K562 (cell line): ENCODE data around the gene CEBPZ. TPM values are rescaled to one million over a fixed set of nuclear protein-coding genes. Genes with fewer than 3 reads are reported as not detected.

Experiments used
- ATAC-seq: fragments of 200-7000 bp; cut with Tn5 transposase; 3 replicates; pipeline ENCODE4 v1.9.1; 2020; ENCODE audit warnings: moderate library complexity
- BruUV-seq: library from RNA; stranded (reverse); fragments of 400-500 nt; replicated peaks from 2 replicates; lab custom pipeline; 2021; lab: Mats Ljungman, UMichigan
- CTCF ChIA-PET: fragments of 300-600 bp; formaldehyde crosslinking; extraction: SDS; loops from one replicate; lab custom pipeline; 2021; ENCODE audit warnings: low intra/inter-chr PET ratio; lab: Yijun Ruan, JAX
- POLR2A ChIA-PET: fragments of 300-600, 350-650 bp; sonication (Branson Sonifier 250); formaldehyde crosslinking; extraction: SDS; loops from one replicate; lab custom pipeline; 2021; ENCODE audit warnings: antibody characterized with exemption, inconsistent platforms; lab: Yijun Ruan, JAX
- DNase-seq, 4 experiments: peaks; one replicate each; pipeline versions ENCODE4 v3.0.0 to v3.0.0-alpha.2; 2011 to 2018; ENCODE audit warnings: low spot score in 3 of 4, mixed read lengths in 3 of 4; ENCODE audit errors: extremely low read depth in 1 of 4
- FAIRE-seq: peaks from 2 replicates; lab custom pipeline; 2011; peaks lifted over from hg19 to GRCh38; lab: Jason Lieb, UNC
- H2AFZ ChIP-seq: 2 replicates; pipeline ENCODE4 v1.6.0; 2011; ENCODE audit warnings: low read depth, low read length, control low read depth, inconsistent platforms
- H3K27ac ChIP-seq: fragments of 200-600 bp; 3 replicates; pipeline ENCODE4 v1.8.0; 2011; ENCODE audit warnings: low read depth, mild to moderate bottlenecking, control low read depth, inconsistent platforms, low read length, moderate library complexity, mixed read lengths; ENCODE audit errors: extremely low read depth
- H3K27me3 ChIP-seq, 2 experiments: fragments of 300-600 bp in 1 of 2; 2 replicates in 1 of 2; 3 replicates in 1 of 2; pipeline versions ENCODE4 v1.6.0 to v1.8.0; 2011; ENCODE audit warnings: inconsistent platforms in 2 of 2, low read length in 2 of 2, mild to moderate bottlenecking in 1 of 2, mixed read lengths in 1 of 2, moderate library complexity in 1 of 2; ENCODE audit not compliant: control insufficient read depth in 2 of 2, insufficient read depth in 2 of 2
- H3K36me3 ChIP-seq: fragments of 300-600 bp; 3 replicates; pipeline ENCODE4 v1.8.0; 2011; ENCODE audit warnings: mild to moderate bottlenecking, low read length, inconsistent platforms; ENCODE audit not compliant: control insufficient read depth, insufficient read depth
- H3K4me1 ChIP-seq, 2 experiments: fragments of 200-600 bp in 1 of 2; replicated peaks in 1 of 2; 2 replicates in 1 of 2; 3 replicates in 1 of 2; pipeline versions ENCODE4 v1.5.1 to v1.8.0; 2011; ENCODE audit warnings: inconsistent platforms in 2 of 2, low read length in 2 of 2, mild to moderate bottlenecking in 1 of 2, mixed read lengths in 1 of 2, moderate library complexity in 1 of 2; ENCODE audit not compliant: control insufficient read depth in 2 of 2, insufficient read depth in 2 of 2
- H3K4me2 ChIP-seq: 2 replicates; pipeline ENCODE4 v1.6.1; 2011; ENCODE audit warnings: low read length, control low read depth, inconsistent platforms, mixed read lengths; ENCODE audit not compliant: insufficient read depth
- H3K4me3 ChIP-seq: fragments of 200-600 bp; sonication (generic), shearing (Covaris generic); 2 replicates; pipeline ENCODE4 v1.5.1; 2016; ENCODE audit warnings: control low read depth, inconsistent platforms
- H3K79me2 ChIP-seq: fragments of 200-600 bp; 3 replicates; pipeline ENCODE4 v1.8.0; 2011; ENCODE audit warnings: low read length, inconsistent platforms; ENCODE audit not compliant: control insufficient read depth, insufficient read depth
- H3K9ac ChIP-seq, 2 experiments: 2 replicates each; pipeline versions ENCODE4 v1.6.0 to v1.6.1; 2011; ENCODE audit warnings: low read depth in 2 of 2, low read length in 2 of 2, control low read depth in 1 of 2, inconsistent platforms in 1 of 2, mild to moderate bottlenecking in 1 of 2, mixed read lengths in 1 of 2; ENCODE audit not compliant: insufficient read depth in 1 of 2
- H3K9me1 ChIP-seq: one replicate; pipeline ENCODE4 v1.6.0; 2011; ENCODE audit warnings: inconsistent platforms, mild to moderate bottlenecking, low read length, moderate library complexity; ENCODE audit not compliant: control insufficient read depth, insufficient read depth
- H3K9me3 ChIP-seq: replicated peaks from 2 replicates; pipeline ENCODE4 v1.5.1; 2011; ENCODE audit warnings: low read depth, low read length, inconsistent platforms; ENCODE audit not compliant: control insufficient read depth, insufficient read depth
- H4K20me1 ChIP-seq: replicated peaks from 2 replicates; pipeline ENCODE4 v1.6.1; 2011; ENCODE audit warnings: low read length, inconsistent platforms, mixed read lengths; ENCODE audit not compliant: control insufficient read depth, insufficient read depth
- DEAF1 ChIP-seq: fragments of 450-650 bp; formaldehyde crosslinking; IDR thresholded peaks from 2 replicates; pipeline ENCODE4 v1.4.0; 2020; ENCODE audit warnings: mild to moderate bottlenecking, moderate library complexity
- ERF ChIP-seq: fragments of 450-650 bp; formaldehyde crosslinking; IDR thresholded peaks from 2 replicates; pipeline ENCODE4 v1.4.0; 2020; ENCODE audit warnings: mild to moderate bottlenecking, mixed read lengths
- ETV1 ChIP-seq: fragments of 450-650 bp; conservative IDR thresholded peaks from 2 replicates; pipeline ENCODE4 v1.6.1; 2016; ENCODE audit warnings: missing genetic modification characterization, control low read depth, low read depth, missing compliant biosample characterization
- HEY1 ChIP-seq: fragments of 250-450 bp; sonication (Bioruptor Pico); IDR thresholded peaks from 2 replicates; pipeline ENCODE4 v1.5.0; 2020; ENCODE audit warnings: mild to moderate bottlenecking, moderate library complexity, borderline replicate concordance
- MAFF ChIP-seq: IDR thresholded peaks from 2 replicates; pipeline ENCODE4 v1.6.1; 2012; ENCODE audit warnings: low read length, improper control_type of control experiment
- MAX ChIP-seq: sonication (generic); formaldehyde crosslinking; IDR thresholded peaks from 2 replicates; pipeline ENCODE4 v1.9.0; 2022; ENCODE audit warnings: mild to moderate bottlenecking, missing genetic modification reagents
- NCOR1 ChIP-seq: fragments of 450-650 bp; IDR thresholded peaks from 2 replicates; pipeline ENCODE4 v1.6.1; 2016; ENCODE audit warnings: mild to moderate bottlenecking, moderate library complexity
- NKRF ChIP-seq: fragments of 450-650 bp; IDR thresholded peaks from 2 replicates; pipeline ENCODE4 v1.6.1; 2016; ENCODE audit warnings: borderline replicate concordance
- NONO ChIP-seq, 2 experiments: fragments of 200-400 bp in 1 of 2; fragments of 450-650 bp in 1 of 2; formaldehyde crosslinking in 1 of 2; IDR thresholded peaks; 2 replicates each; pipeline ENCODE4 v1.6.1; 2017; ENCODE audit warnings: low read depth in 2 of 2, mild to moderate bottlenecking in 2 of 2, moderate library complexity in 2 of 2, low read length in 1 of 2
- RBM15 ChIP-seq: fragments of 200-400 bp; formaldehyde crosslinking; IDR thresholded peaks from 2 replicates; pipeline ENCODE4 v1.6.1; 2018; ENCODE audit warnings: mild to moderate bottlenecking, low read length, moderate library complexity; ENCODE audit not compliant: insufficient read depth
- SAFB ChIP-seq: fragments of 200-400 bp; formaldehyde crosslinking; IDR thresholded peaks from 2 replicates; pipeline ENCODE4 v1.6.1; 2017; ENCODE audit warnings: low read depth, low read length, borderline replicate concordance
- SIRT6 ChIP-seq: IDR thresholded peaks from one replicate; pipeline ENCODE4 v1.6.1; 2012; ENCODE audit warnings: low read depth, mild to moderate bottlenecking, control low read depth, inconsistent platforms, low read length, moderate library complexity
- SUPT5H ChIP-seq: fragments of 450-650 bp; IDR thresholded peaks from 2 replicates; pipeline ENCODE4 v1.6.1; 2016
- TCF7L2 ChIP-seq: fragments of 150-350 bp; IDR thresholded peaks from 2 replicates; pipeline ENCODE4 v1.6.1; 2016; ENCODE audit warnings: low read depth, mild to moderate bottlenecking, low read length, moderate library complexity
- THRAP3 ChIP-seq: fragments of 450-650 bp; IDR thresholded peaks from 2 replicates; pipeline ENCODE4 v1.6.1; 2016; ENCODE audit warnings: mild to moderate bottlenecking, inconsistent platforms, borderline replicate concordance
- ZBTB7A ChIP-seq: IDR thresholded peaks from 2 replicates; pipeline ENCODE4 v1.6.1; 2011; ENCODE audit warnings: low read depth, mild to moderate bottlenecking, low read length, moderate library complexity, borderline replicate concordance; ENCODE audit not compliant: control insufficient read depth
- ZFPM2 ChIP-seq: fragments of 250-450 bp; sonication (Bioruptor Pico); IDR thresholded peaks from 2 replicates; pipeline ENCODE4 v1.5.1; 2022; ENCODE audit warnings: mild to moderate bottlenecking
- ZNF347 ChIP-seq: fragments of 450-650 bp; formaldehyde crosslinking; IDR thresholded peaks from 2 replicates; pipeline ENCODE4 v1.4.0; 2020; ENCODE audit warnings: low read depth, mild to moderate bottlenecking, moderate library complexity
- ZNF431 ChIP-seq: sonication (generic); formaldehyde crosslinking; IDR thresholded peaks from 2 replicates; pipeline ENCODE4 v1.8.0; 2022; ENCODE audit warnings: mild to moderate bottlenecking, missing genetic modification reagents
- ZNF778 ChIP-seq: fragments of 450-650 bp; formaldehyde crosslinking; IDR thresholded peaks from 2 replicates; pipeline ENCODE4 v1.4.0; 2020; ENCODE audit warnings: mild to moderate bottlenecking, moderate library complexity
- in situ Hi-C: fragments of 300-500 bp; cut with MboI; formaldehyde crosslinking; loops from 4 replicates; pipeline ENCODE4 v1.15.0; 2018; ENCODE audit warnings: inconsistent platforms, mixed read lengths
- intact Hi-C: fragments of 100-400 bp; cut with micrococcal nuclease; formaldehyde crosslinking; loops from 2 replicates; pipeline ENCODE4 v1.14.2; 2022
- polyA plus RNA-seq, 8 experiments: library from polyadenylated mRNA; depleted of rRNA in 4 of 8; stranded (reverse) in 5 of 8; unstranded in 3 of 8; fragments of >200 nt; fragmentation: Nextera tagmentation in 2 of 8; fragmentation: Illumina TruSeq in 1 of 8; extraction: Ambion mirVana in 2 of 8; extraction: Trizol in 1 of 8; gene quantifications; 2 replicates each; pipeline versions ENCODE4 v1.2.1 to v1.2.3, GENCODE V29; 2011 to 2014; ENCODE audit warnings: inconsistent platforms in 1 of 8, missing spikeins in 1 of 8
- total RNA-seq, 7 experiments: library from RNA; depleted of rRNA in 6 of 7; stranded (reverse); fragments of >200 nt in 6 of 7; fragmentation: Illumina TruSeq in 2 of 7; extraction: Trizol in 2 of 7; gene quantifications; 2 replicates each; pipeline versions ENCODE4 v1.2.1 to v1.2.3, GENCODE V29; 2011 to 2021; ENCODE audit warnings: low replicate concordance in 1 of 7

CEBPZ gene
- total and polyA plus RNA-seq, 9 of the 15 experiments (the other 6 are each of a cell fraction or from before 2014, with no cell fraction given), result 49.7 to 160 (median 82.8) TPM

- no peak for TF ChIP-seq NKRF
These were observed 19.5 kb downstream of the CEBPZ start (continued) for GRCh38 chr2:37211939-37212338.

- CTCF ChIA-PET, result no interaction called here
- Histone ChIP-seq H3K36me3 (peaks cover 99% of the 10 kb centered on the region), H3K27me3 (no peaks in the 10 kb centered on the region), H3K9me3 (peaks cover 14% of the 10 kb centered on the region), H2AFZ (no peak overlapping the region), H3K4me3 (no peak overlapping the region), H3K9me1 (no peaks in the 10 kb centered on the region), H3K4me1 (no peaks in the 10 kb centered on the region), H4K20me1 (no peaks in the 10 kb centered on the region), H3K79me2 (peaks cover 41% of the 10 kb centered on the region), H3K27ac (no peak overlapping the region), H3K9ac (no peak overlapping the region), H3K4me2 (no peak overlapping the region)
- FAIRE-seq (no peak), ATAC-seq (no peak), DNase-seq (no peak)
- BruUV-seq, result no TSS peak
- no peak for TF ChIP-seq THRAP3
- no peak for TF ChIP-seq MAX (CRISPR knock-in tag)
- TF ChIP-seq TCF7L2, result no peak
- no peak for TF ChIP-seq ERF
- TF ChIP-seq ZFPM2 (CRISPR knock-in tag), result no peak
- no peak for TF ChIP-seq ZNF778 (CRISPR knock-in tag)
- no peak for TF ChIP-seq MAFF
- TF ChIP-seq ZBTB7A, result no peak
- TF ChIP-seq NCOR1, result no peak
- TF ChIP-seq ZNF347, result no peak
- TF ChIP-seq ZNF431 (CRISPR knock-in tag), result no peak
- TF ChIP-seq DEAF1, result no peak
- no peak for TF ChIP-seq RBM15
- no peak for TF ChIP-seq HEY1
- TF ChIP-seq SIRT6, result no peak
- no peak for TF ChIP-seq NONO (IDR thresholded peaks at IDR 0.05; ENCODE audit: low read depth in 2 of 2, low read length in 1 of 2)
- no peak for TF ChIP-seq SAFB
- no peak for TF ChIP-seq ETV1 (tag)
- no peak for TF ChIP-seq SUPT5H
- in situ Hi-C loops (no loop called here), intact Hi-C loops (no loop called here)
- POLR2A ChIA-PET, result interaction anchor here (0.7 to 1.1 kb wide), 3 partner anchors 9 to 13 kb away, joined by 3 to 6 read pairs (median 3); no protein-coding TSS in a partner anchor
These were observed 20.2 kb downstream of the CEBPZ start for GRCh38 chr2:37211212-37211611.
